Smooth muscle cell (in vitro differentiated cells): ENCODE results near the gene EML1. TPM values are rescaled to one million over a fixed set of nuclear protein-coding genes. Genes with fewer than 3 reads are reported as not detected.

Experiments
- DNase-seq: peaks from one replicate; lab custom pipeline; 2025; ENCODE audit not compliant: unreplicated experiment; lab: John Stamatoyannopoulos, UW
- H2AFZ ChIP-seq: fragments of 200-600 bp; sonication (generic); 2 replicates; pipeline ENCODE4 v1.6.0; 2016; ENCODE audit warnings: antibody characterized with exemption, low read depth, mild to moderate bottlenecking
- H3F3A ChIP-seq: fragments of 200-600 bp; sonication (generic); 2 replicates; pipeline ENCODE4 v1.6.0; 2017; ENCODE audit warnings: antibody characterized with exemption, low read depth
- H3K27ac ChIP-seq: fragments of 200-600 bp; sonication (generic); 2 replicates; pipeline ENCODE4 v1.5.1; 2016; ENCODE audit warnings: low read depth, mild to moderate bottlenecking
- H3K27me3 ChIP-seq: fragments of 200-600 bp; sonication (generic); 2 replicates; pipeline ENCODE4 v1.6.1; 2016; ENCODE audit warnings: low read depth, mild to moderate bottlenecking
- H3K36me3 ChIP-seq: fragments of 200-600 bp; sonication (generic); 2 replicates; pipeline ENCODE4 v1.5.1; 2016; ENCODE audit warnings: low read depth
- H3K4me1 ChIP-seq: fragments of 200-600 bp; sonication (generic); 2 replicates; pipeline ENCODE4 v1.5.1; 2016; ENCODE audit warnings: low read depth
- H3K4me2 ChIP-seq: fragments of 200-600 bp; sonication (generic); 2 replicates; pipeline ENCODE4 v1.6.0; 2016; ENCODE audit warnings: mild to moderate bottlenecking
- H3K4me3 ChIP-seq: fragments of 200-600 bp; sonication (generic); 2 replicates; pipeline ENCODE4 v1.5.1; 2016; ENCODE audit warnings: mild to moderate bottlenecking
- H3K79me2 ChIP-seq: fragments of 200-600 bp; sonication (generic); 2 replicates; pipeline ENCODE4 v1.6.0; 2016; ENCODE audit warnings: low read depth, mild to moderate bottlenecking
- H3K9ac ChIP-seq: fragments of 200-600 bp; sonication (generic); 2 replicates; pipeline ENCODE4 v1.6.0; 2016; ENCODE audit warnings: low read depth
- H3K9me3 ChIP-seq: fragments of 200-600 bp; sonication (generic); replicated peaks from 2 replicates; pipeline ENCODE4 v1.5.1; 2016; ENCODE audit warnings: low read depth
- H4K20me1 ChIP-seq: fragments of 200-600 bp; sonication (generic); 2 replicates; pipeline ENCODE4 v1.6.0; 2016; ENCODE audit warnings: low read depth
- CTCF ChIP-seq: fragments of 200-600 bp; sonication (generic); IDR thresholded peaks from 2 replicates; pipeline ENCODE4 v1.5.1; 2017; ENCODE audit warnings: borderline replicate concordance, mild to moderate bottlenecking, antibody characterized with exemption; ENCODE audit not compliant: insufficient read depth, poor library complexity, severe bottlenecking
- WGBS: methylation state at CpG from one replicate; pipeline ENCODE4 v1.1.7; 2016; ENCODE audit warnings: low lambda C conversion rate; 5-methylcytosine and 5-hydroxymethylcytosine counted together
- polyA plus RNA-seq: library from polyadenylated mRNA; unstranded; fragments of >200 nt; fragmentation: Nextera tagmentation; extraction: Ambion mirVana; gene quantifications from 2 replicates; pipeline ENCODE4 v1.2.1, GENCODE V29; 2016
- total RNA-seq: library from RNA; depleted of rRNA; stranded (reverse); fragments of >200 nt; gene quantifications from 2 replicates; pipeline ENCODE4 v1.2.3, GENCODE V29; 2014

The EML1 gene
- total and polyA plus RNA-seq, 2 experiments from 2014 or later = 13.0 to 31.2 TPM

DNA sequence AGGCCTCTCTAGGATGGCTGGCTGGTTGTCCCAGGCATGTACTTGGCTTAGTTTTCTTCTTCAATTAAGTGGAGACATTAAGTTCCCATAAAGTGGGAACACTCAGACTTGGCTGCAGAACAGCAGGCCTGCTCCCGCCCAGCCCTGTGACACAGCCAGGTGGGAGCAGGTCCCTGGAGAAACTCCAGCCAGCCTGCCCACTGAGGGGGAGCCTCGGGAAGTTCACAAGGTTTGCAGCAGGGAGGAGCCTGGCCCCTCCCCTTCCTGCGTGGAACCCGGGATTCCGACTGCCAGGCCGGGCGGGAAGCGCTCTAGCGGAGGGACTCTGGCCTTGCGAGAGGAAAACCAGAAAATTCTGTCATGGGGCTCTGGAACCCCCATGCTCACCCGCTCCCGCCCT lies 173.7 kb downstream of the EML1 start:
- no peaks in the 10 kb centered on the region for H3K9me3 ChIP-seq
- no peak overlapping the region for H3K4me3 ChIP-seq

DNA sequence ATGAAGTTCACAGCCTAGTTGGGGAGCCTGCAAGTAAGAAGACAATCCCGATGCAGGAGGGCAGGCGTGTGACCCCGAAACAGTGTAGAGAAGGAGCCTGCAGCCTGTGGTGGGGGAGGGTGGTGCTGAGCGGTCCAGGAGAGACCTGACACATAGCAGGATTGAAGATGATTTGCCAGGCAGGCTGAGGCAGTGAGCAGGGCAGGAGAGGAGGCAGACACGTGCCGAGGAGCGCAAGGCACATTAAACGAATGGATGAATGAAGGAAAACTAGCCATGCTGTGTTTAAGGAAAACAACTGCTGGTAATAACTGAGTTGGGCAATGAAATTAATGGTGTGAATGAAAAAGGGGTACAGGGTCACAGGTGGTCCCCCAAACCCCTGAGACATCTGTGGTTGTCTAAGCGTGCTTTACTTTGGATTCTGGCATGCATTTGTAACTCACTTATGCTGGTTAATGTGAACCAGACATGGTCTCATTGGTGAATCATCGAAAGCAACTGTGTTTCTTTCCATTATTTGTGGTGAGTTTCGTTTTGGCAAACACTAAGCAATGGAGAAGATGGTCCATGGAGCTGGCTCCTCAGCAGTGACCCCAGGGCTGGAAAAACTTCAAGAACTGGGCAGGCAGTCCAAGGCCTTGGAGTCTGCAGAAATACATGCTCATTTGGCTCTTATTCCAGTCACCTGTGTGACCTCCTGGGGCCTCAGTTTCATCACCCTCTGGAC lies 175.1 kb downstream of the EML1 start:
- no peak for DNase-seq
- TF ChIP-seq CTCF = no peak
- peaks cover 5% of the 10 kb centered on the region for H3K4me1 ChIP-seq
- H3K27me3 ChIP-seq = no peaks in the 10 kb centered on the region
- no peaks in the 10 kb centered on the region for H3K36me3 ChIP-seq
- peaks cover 10% of the 10 kb centered on the region for H3F3A ChIP-seq
- no peak overlapping the region for H2AFZ ChIP-seq
- H3K4me2 ChIP-seq = peak overlapping the region; percentile 62
- H3K27ac ChIP-seq = peak overlapping the region; percentile 47
- H3K9ac ChIP-seq = no peak overlapping the region
- no peaks in the 10 kb centered on the region for H4K20me1 ChIP-seq
- H3K79me2 ChIP-seq = peaks cover 8% of the 10 kb centered on the region
- no peak overlapping the region for H3K4me3 ChIP-seq
- 65% methylated on average over 11 of the region's 11 CpGs for WGBS
- no peaks in the 10 kb centered on the region for H3K9me3 ChIP-seq

More for the DNA sequence above, 173.7 kb downstream of the EML1 start:
- no peak overlapping the region for H2AFZ ChIP-seq
- H3K4me1 ChIP-seq = peaks cover 5% of the 10 kb centered on the region
- no peak overlapping the region for H3K9ac ChIP-seq
- DNase-seq = no peak
- TF ChIP-seq CTCF = no peak
- peaks cover 10% of the 10 kb centered on the region for H3F3A ChIP-seq
- H3K27me3 ChIP-seq = no peaks in the 10 kb centered on the region
- no peaks in the 10 kb centered on the region for H3K79me2 ChIP-seq
- 76% methylated on average over 12 of the region's 12 CpGs for WGBS
- H4K20me1 ChIP-seq = no peaks in the 10 kb centered on the region
- no peak overlapping the region for H3K4me2 ChIP-seq
- no peaks in the 10 kb centered on the region for H3K36me3 ChIP-seq
- no peak overlapping the region for H3K27ac ChIP-seq

- no peak for DNase-seq
- WGBS = 45% methylated on average over 5 of the region's 5 CpGs
- H3K4me1 ChIP-seq = peaks cover 5% of the 10 kb centered on the region
These were observed 175.7 kb downstream of the EML1 start for GRCh38 chr14:99968941-99969340.

More at GRCh38 chr14:99968941-99969340, 175.7 kb downstream of the EML1 start:
- H3K4me2 ChIP-seq = peak overlapping the region; percentile 62
- H3F3A ChIP-seq = peaks cover 10% of the 10 kb centered on the region
- no peaks in the 10 kb centered on the region for H3K9me3 ChIP-seq
- H3K4me3 ChIP-seq = no peak overlapping the region
- H3K79me2 ChIP-seq = peaks cover 14% of the 10 kb centered on the region
- H4K20me1 ChIP-seq = no peaks in the 10 kb centered on the region
- peak overlapping the region; percentile 47 for H3K27ac ChIP-seq
- no peak overlapping the region for H2AFZ ChIP-seq
- no peaks in the 10 kb centered on the region for H3K36me3 ChIP-seq
- no peak for TF ChIP-seq CTCF
- H3K9ac ChIP-seq = no peak overlapping the region
- no peaks in the 10 kb centered on the region for H3K27me3 ChIP-seq
